IPS DF 6.9 (cell line): ENCODE data around the gene ZNF625.

Source experiments
- DNase-seq: peaks from one replicate; pipeline ENCODE4 v3.0.0-alpha.2; 2013; ENCODE audit warnings: low read depth, low spot score
- H3K27ac ChIP-seq: one replicate; pipeline ENCODE4 v1.5.1; 2013; ENCODE audit warnings: low read length, control low read depth
- H3K27me3 ChIP-seq: 2 replicates; pipeline ENCODE4 v1.6.1; 2013; ENCODE audit warnings: mild to moderate bottlenecking, low read length; ENCODE audit not compliant: control insufficient read depth, insufficient read depth
- H3K36me3 ChIP-seq: 2 replicates; pipeline ENCODE4 v1.6.1; 2013; ENCODE audit warnings: low read length; ENCODE audit not compliant: control insufficient read depth, insufficient read depth
- H3K4me1 ChIP-seq: 2 replicates; pipeline ENCODE4 v1.6.1; 2013; ENCODE audit warnings: low read length; ENCODE audit not compliant: control insufficient read depth, insufficient read depth
- H3K4me3 ChIP-seq: 2 replicates; pipeline ENCODE4 v1.5.1; 2013; ENCODE audit warnings: mild to moderate bottlenecking, low read length
- H3K9me3 ChIP-seq: 2 replicates; pipeline ENCODE4 v1.6.1; 2013; ENCODE audit warnings: low read length, inconsistent platforms; ENCODE audit not compliant: control insufficient read depth, insufficient read depth
- WGBS: extraction: QIAGEN DNeasy Blood & Tissue Kit; methylation state at CpG from one replicate; pipeline ENCODE4 v1.1.7; 2013; ENCODE audit warnings: mixed read lengths, missing lambda C conversion rate; ENCODE audit not compliant: insufficient read length, insufficient coverage; 5-methylcytosine and 5-hydroxymethylcytosine counted together

Gene ZNF625

GRCh38 chr19:12095111-12095790 is 61.3 kb downstream of the ZNF625 start:
- peaks cover 7% of the 10 kb centered on the region; the same call in 1 of the 2 replicates for H3K36me3 ChIP-seq
- no peak overlapping the region for H3K4me3 ChIP-seq
- H3K4me1 ChIP-seq = peaks cover 1% of the 10 kb centered on the region; the same call in 1 of the 2 replicates
- no CpG with 5 or more reads among the region's 4 CpGs for WGBS
- H3K27me3 ChIP-seq = no peaks in the 10 kb centered on the region
- no peak for DNase-seq
- H3K27ac ChIP-seq = no peak overlapping the region
- no peaks in the 10 kb centered on the region for H3K9me3 ChIP-seq
